ENCODE data around the gene ST3GAL4. TPM values are rescaled to one million over a fixed set of nuclear protein-coding genes. Genes with fewer than 3 reads are reported as not detected.

The ST3GAL4 gene
- total RNA-seq, 4 donors from 2014 or later = 3.4 to 12.4 (median 9.6) TPM

DNA sequence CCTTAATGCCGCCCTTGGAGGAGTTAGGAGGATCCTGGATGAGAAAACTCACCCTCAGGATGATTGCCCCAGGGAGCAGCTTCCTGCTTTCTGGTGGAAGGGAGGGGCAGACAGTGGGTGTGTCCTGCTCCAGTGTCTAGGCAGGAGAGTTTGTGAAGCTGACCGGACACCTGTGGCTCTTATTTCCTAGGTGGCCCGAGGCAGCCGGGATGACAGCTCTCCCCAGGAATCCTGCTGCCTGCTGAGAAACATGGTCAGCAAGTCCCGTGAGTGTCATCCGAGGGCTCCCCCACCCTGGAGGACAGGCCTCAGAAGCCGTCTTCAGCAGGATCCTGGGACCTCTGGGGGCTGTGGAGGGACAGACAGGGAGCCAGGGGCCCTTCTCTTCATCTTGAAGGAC is 50.4 kb downstream of the ST3GAL4 start:
- no peaks in the 10 kb centered on the region for H3K4me1 ChIP-seq
- H3K27me3 ChIP-seq = no peaks in the 10 kb centered on the region
- no peak for DNase-seq
- H3K4me3 ChIP-seq = no peak overlapping the region
- H3K36me3 ChIP-seq = no peaks in the 10 kb centered on the region
- TF ChIP-seq, protein P1, sequence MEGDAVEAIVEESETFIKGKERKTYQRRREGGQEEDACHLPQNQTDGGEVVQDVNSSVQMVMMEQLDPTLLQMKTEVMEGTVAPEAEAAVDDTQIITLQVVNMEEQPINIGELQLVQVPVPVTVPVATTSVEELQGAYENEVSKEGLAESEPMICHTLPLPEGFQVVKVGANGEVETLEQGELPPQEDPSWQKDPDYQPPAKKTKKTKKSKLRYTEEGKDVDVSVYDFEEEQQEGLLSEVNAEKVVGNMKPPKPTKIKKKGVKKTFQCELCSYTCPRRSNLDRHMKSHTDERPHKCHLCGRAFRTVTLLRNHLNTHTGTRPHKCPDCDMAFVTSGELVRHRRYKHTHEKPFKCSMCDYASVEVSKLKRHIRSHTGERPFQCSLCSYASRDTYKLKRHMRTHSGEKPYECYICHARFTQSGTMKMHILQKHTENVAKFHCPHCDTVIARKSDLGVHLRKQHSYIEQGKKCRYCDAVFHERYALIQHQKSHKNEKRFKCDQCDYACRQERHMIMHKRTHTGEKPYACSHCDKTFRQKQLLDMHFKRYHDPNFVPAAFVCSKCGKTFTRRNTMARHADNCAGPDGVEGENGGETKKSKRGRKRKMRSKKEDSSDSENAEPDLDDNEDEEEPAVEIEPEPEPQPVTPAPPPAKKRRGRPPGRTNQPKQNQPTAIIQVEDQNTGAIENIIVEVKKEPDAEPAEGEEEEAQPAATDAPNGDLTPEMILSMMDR (IDR thresholded peaks at IDR 0.05 in 4 of 5, conservative IDR thresholded peaks at IDR 0.05 in 1 of 5) = no peak
- no peak for TF ChIP-seq POLR2A (IDR thresholded peaks at IDR 0.05)
- H3K27ac ChIP-seq = no peak overlapping the region
- no peak for ATAC-seq
- intact Hi-C loops (cut with DNase I; ENCODE audit: low total_unique reads) = no loop called here
- H3K9me3 ChIP-seq = no peaks in the 10 kb centered on the region
- in situ Hi-C loops (cut with MboI; ENCODE audit: low sequenced_read_pairs in 4 of 4) = no loop called here

DNA sequence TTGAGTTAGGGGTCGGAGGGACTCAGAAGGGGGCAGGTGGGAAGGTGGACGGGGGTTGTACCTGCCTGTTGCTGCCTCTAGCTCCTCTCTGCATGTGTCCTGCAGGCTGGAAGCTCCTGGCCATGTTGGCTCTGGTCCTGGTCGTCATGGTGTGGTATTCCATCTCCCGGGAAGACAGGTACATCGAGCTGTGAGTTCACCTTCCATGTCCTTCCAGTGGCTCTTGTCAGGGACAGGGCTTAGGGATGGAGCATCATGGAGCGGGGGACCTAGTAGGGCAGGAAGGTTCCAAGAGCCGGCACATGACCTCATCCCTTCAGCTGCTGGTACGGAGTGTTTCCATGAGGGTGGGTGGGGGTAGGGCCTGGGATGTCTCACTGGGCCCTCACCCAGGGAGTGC is 50.9 kb downstream of the ST3GAL4 start:
- Histone ChIP-seq H3K27ac (no peak overlapping the region), H3K9me3 (no peaks in the 10 kb centered on the region), H3K4me1 (no peaks in the 10 kb centered on the region), H3K4me3 (no peak overlapping the region), H3K27me3 (no peaks in the 10 kb centered on the region), H3K36me3 (no peaks in the 10 kb centered on the region)
- ATAC-seq = no peak
- in situ Hi-C loops (cut with MboI; ENCODE audit: low sequenced_read_pairs in 4 of 4) (no loop called here), intact Hi-C loops (cut with DNase I; ENCODE audit: low total_unique reads) (no loop called here)
- DNase-seq = no peak
- TF ChIP-seq, protein P1 (IDR thresholded peaks at IDR 0.05 in 4 of 5, conservative IDR thresholded peaks at IDR 0.05 in 1 of 5) = no peak
- TF ChIP-seq POLR2A (IDR thresholded peaks at IDR 0.05) = no peak

DNA sequence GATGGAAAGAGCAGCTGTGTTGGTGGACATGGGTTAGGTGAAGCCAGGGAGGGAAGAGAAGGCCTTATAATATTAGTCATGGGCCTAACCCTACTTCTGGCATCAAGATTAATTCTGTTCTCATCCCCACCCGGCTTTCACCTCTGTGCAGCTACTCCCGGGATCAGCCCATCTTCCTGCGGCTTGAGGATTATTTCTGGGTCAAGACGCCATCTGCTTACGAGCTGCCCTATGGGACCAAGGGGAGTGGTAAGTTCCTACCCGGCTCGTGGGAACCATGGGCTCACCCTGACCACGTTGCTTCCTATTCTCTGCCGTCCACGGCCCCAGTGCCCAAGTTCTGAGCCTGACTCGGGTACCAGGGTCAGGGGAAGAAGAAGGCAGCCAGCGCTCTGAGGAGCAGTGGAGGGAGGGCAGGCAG is 51.6 kb downstream of the ST3GAL4 start:
- Histone ChIP-seq H3K4me3 (no peak overlapping the region), H3K27me3 (no peaks in the 10 kb centered on the region), H3K9me3 (no peaks in the 10 kb centered on the region), H3K27ac (no peak overlapping the region), H3K36me3 (no peaks in the 10 kb centered on the region), H3K4me1 (no peaks in the 10 kb centered on the region)
- in situ Hi-C loops (cut with MboI; ENCODE audit: low sequenced_read_pairs in 4 of 4) (no loop called here), intact Hi-C loops (cut with DNase I; ENCODE audit: low total_unique reads) (no loop called here)
- no peak for DNase-seq
- no peak for TF ChIP-seq POLR2A (IDR thresholded peaks at IDR 0.05)
- TF ChIP-seq, protein P1 (IDR thresholded peaks at IDR 0.05 in 4 of 5, conservative IDR thresholded peaks at IDR 0.05 in 1 of 5) = no peak
- no peak for ATAC-seq

DNA sequence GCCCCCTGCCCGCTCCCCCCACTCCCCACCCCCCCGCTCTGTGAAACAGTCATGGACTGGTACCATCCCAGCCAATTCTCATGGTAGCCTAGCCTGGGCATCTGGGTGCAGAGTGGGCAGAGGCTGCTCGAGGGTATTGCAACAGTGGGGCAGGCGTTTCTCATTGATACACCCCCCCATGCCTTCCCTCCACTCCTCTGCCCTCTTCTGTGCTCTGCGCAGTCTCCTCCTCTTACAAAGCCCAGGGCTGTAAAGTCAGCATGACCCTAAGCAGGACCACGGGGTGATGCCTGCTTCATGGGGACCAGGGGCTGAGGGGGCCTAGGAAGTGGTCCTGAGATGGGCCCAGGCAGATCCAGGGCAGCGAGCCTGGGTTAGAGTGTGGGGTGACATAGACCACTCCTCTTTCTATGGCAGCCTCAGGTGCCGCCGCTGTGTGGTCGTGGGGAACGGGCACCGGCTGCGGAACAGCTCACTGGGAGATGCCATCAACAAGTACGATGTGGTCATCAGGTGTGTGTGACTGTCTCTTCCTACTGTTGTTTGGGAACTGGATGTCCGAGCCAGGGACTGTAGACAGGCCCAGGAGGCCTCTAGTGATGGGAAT is 52.3 kb downstream of the ST3GAL4 start:
- no peak for ATAC-seq
- in situ Hi-C loops (cut with MboI; ENCODE audit: low sequenced_read_pairs in 4 of 4) = no loop called here
- no peaks in the 10 kb centered on the region for H3K27me3 ChIP-seq
- intact Hi-C loops (cut with DNase I; ENCODE audit: low total_unique reads) = no loop called here
- H3K27ac ChIP-seq = no peak overlapping the region
- DNase-seq = no peak
- no peak overlapping the region for H3K4me3 ChIP-seq
- no peaks in the 10 kb centered on the region for H3K4me1 ChIP-seq
- TF ChIP-seq, protein P1 (IDR thresholded peaks at IDR 0.05 in 4 of 5, conservative IDR thresholded peaks at IDR 0.05 in 1 of 5) = no peak
- TF ChIP-seq POLR2A (IDR thresholded peaks at IDR 0.05) = no peak
- no peaks in the 10 kb centered on the region for H3K9me3 ChIP-seq
- H3K36me3 ChIP-seq = no peaks in the 10 kb centered on the region

DNA sequence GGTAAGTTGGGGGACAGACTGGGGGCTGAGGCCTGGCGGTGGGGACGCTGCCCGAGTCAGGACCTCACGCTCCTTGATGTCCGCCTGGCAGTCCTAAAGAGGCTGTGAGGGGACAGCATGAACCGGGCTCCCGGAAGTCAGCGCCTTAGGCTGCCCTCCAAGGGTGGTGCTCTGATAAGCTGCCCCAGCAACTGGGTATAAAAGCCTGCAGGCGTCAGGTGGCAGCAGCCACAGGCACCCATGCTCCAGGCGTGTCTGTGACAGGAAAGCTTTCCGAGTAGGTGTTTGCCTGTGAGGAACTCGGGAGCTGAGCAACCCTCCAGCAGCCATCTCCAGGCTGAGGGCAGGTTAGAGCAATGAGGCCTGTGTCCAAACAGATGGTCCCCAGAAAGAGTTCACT is 53.0 kb downstream of the ST3GAL4 start:
- H3K27ac ChIP-seq = no peak overlapping the region
- no peaks in the 10 kb centered on the region for H3K9me3 ChIP-seq
- H3K27me3 ChIP-seq = no peaks in the 10 kb centered on the region
- no peaks in the 10 kb centered on the region for H3K36me3 ChIP-seq
- no peaks in the 10 kb centered on the region for H3K4me1 ChIP-seq
- no peak for TF ChIP-seq POLR2A (IDR thresholded peaks at IDR 0.05)
- TF ChIP-seq, protein P1 (IDR thresholded peaks at IDR 0.05 in 4 of 5, conservative IDR thresholded peaks at IDR 0.05 in 1 of 5) = no peak
- intact Hi-C loops (cut with DNase I; ENCODE audit: low total_unique reads) = no loop called here
- DNase-seq = no peak
- H3K4me3 ChIP-seq = no peak overlapping the region
- ATAC-seq = no peak
- in situ Hi-C loops (cut with MboI; ENCODE audit: low sequenced_read_pairs in 4 of 4) = no loop called here

Measured in gastrocnemius medialis (tissue), 4 donors.